Naive thymus-derived CD4-positive, alpha-beta T cell (primary cell): ENCODE data around the gene GALNT16. TPM values are rescaled to one million over a fixed set of nuclear protein-coding genes. Genes with fewer than 3 reads are reported as not detected.
"Not testable (repeated sequence)": the region's sequence is repeated elsewhere in the genome, so short reads cannot be mapped to it uniquely, and the experiment has no call there.

Experiments used
- ATAC-seq: fragments of 150-1000 bp; cut with Tn5 transposase; 2 replicates; pipeline ENCODE4 v1.10.0; 2021; ENCODE audit warnings: mild to moderate bottlenecking, moderate library complexity
- CTCF ChIA-PET: fragments of 350-600 bp; sonication (Branson Sonifier 250); formaldehyde crosslinking; loops from one replicate; lab custom pipeline; 2021; ENCODE audit warnings: antibody characterized with exemption; lab: Charles Lee
- POLR2A ChIA-PET: fragments of 350-600 bp; sonication (Branson Sonifier 250); formaldehyde crosslinking; loops from one replicate; lab custom pipeline; 2021; ENCODE audit warnings: antibody characterized with exemption, inconsistent platforms; lab: Charles Lee
- DNase-seq, 9 donors: peaks; one replicate each; pipeline versions ENCODE4 v3.0.0 to v3.0.0-alpha.2; 2020 to 2022; ENCODE audit warnings: mixed read lengths in 1 of 9
- H3K27ac ChIP-seq: one replicate; pipeline ENCODE4 v1.7.0; 2013; ENCODE audit warnings: mild to moderate bottlenecking, low read depth, low read length, moderate library complexity
- H3K27me3 ChIP-seq, 2 donors: one replicate each; pipeline ENCODE4 v1.7.0; 2013; ENCODE audit warnings: low read length in 2 of 2, mild to moderate bottlenecking in 2 of 2, moderate library complexity in 2 of 2; ENCODE audit not compliant: control insufficient read depth in 2 of 2, insufficient read depth in 2 of 2
- H3K36me3 ChIP-seq, 3 experiments: 1 replicate in 2 of 3; 2 replicates in 1 of 3; pipeline ENCODE4 v1.7.0; 2013; ENCODE audit warnings: low read length in 3 of 3, mild to moderate bottlenecking in 3 of 3, moderate library complexity in 1 of 3; ENCODE audit not compliant: insufficient read depth in 3 of 3, control insufficient read depth in 2 of 3
- H3K4me1 ChIP-seq, 2 donors: one replicate each; pipeline ENCODE4 v1.7.0; 2013; ENCODE audit warnings: low read length in 2 of 2, mild to moderate bottlenecking in 2 of 2, moderate library complexity in 1 of 2; ENCODE audit not compliant: control insufficient read depth in 2 of 2, insufficient read depth in 2 of 2
- H3K4me3 ChIP-seq: 2 replicates; pipeline ENCODE4 v1.7.0; 2013; ENCODE audit warnings: mild to moderate bottlenecking, low read length
- H3K9me3 ChIP-seq, 3 experiments: 1 replicate in 2 of 3; 2 replicates in 1 of 3; pipeline ENCODE4 v1.7.0; 2013; ENCODE audit warnings: low read length in 3 of 3; ENCODE audit not compliant: control insufficient read depth in 2 of 3
- H3K27ac Mint-ChIP-seq, 9 donors: one replicate each; pipeline ENCODE4 v1.8.0; 2020 to 2022; ENCODE audit warnings: mixed read lengths in 9 of 9, mild to moderate bottlenecking in 8 of 9, moderate library complexity in 5 of 9, inconsistent platforms in 2 of 9
- H3K27me3 Mint-ChIP-seq, 5 donors: one replicate each; pipeline ENCODE4 v1.8.0; 2021 to 2022; ENCODE audit warnings: mixed read lengths in 5 of 5, mild to moderate bottlenecking in 1 of 5
- H3K36me3 Mint-ChIP-seq, 5 donors: one replicate each; pipeline ENCODE4 v1.8.0; 2020 to 2022; ENCODE audit warnings: mixed read lengths in 5 of 5, mild to moderate bottlenecking in 3 of 5, inconsistent platforms in 1 of 5
- H3K4me1 Mint-ChIP-seq, 7 donors: one replicate each; pipeline ENCODE4 v1.8.0; 2020 to 2022; ENCODE audit warnings: mixed read lengths in 7 of 7, mild to moderate bottlenecking in 3 of 7, inconsistent platforms in 1 of 7
- H3K4me3 Mint-ChIP-seq, 10 donors: one replicate each; pipeline ENCODE4 v1.8.0; 2020 to 2022; ENCODE audit warnings: mild to moderate bottlenecking in 10 of 10, mixed read lengths in 10 of 10, moderate library complexity in 6 of 10, inconsistent platforms in 2 of 10
- H3K9me3 Mint-ChIP-seq, 11 donors: one replicate each; pipeline ENCODE4 v1.8.0; 2020 to 2022; ENCODE audit warnings: mixed read lengths in 11 of 11, mild to moderate bottlenecking in 4 of 11, inconsistent platforms in 1 of 11, moderate library complexity in 1 of 11
- intact Hi-C, 2 donors: fragments of 100-400 bp; cut with micrococcal nuclease; formaldehyde crosslinking; loops; one replicate each; pipeline ENCODE4 v1.15.1; 2023
- polyA plus RNA-seq, 2 donors: library from polyadenylated mRNA; unstranded; fragments of 300-500 nt; fragmentation: Illumina TruSeq; gene quantifications; one replicate each; pipeline ENCODE4 v1.2.3, GENCODE V29; 2021
- total RNA-seq, 6 experiments: library from RNA in 5 of 6; stranded (reverse) in 5 of 6; gene quantifications; 1 replicate in 5 of 6; 2 replicates in 1 of 6; pipeline ENCODE4 v1.2.3 and lab custom pipeline; 2021 to 2026

The GALNT16 gene
- total and polyA plus RNA-seq, 7 experiments from 2014 or later = 0.07 to 0.65 TPM; not detected in 5

DNA sequence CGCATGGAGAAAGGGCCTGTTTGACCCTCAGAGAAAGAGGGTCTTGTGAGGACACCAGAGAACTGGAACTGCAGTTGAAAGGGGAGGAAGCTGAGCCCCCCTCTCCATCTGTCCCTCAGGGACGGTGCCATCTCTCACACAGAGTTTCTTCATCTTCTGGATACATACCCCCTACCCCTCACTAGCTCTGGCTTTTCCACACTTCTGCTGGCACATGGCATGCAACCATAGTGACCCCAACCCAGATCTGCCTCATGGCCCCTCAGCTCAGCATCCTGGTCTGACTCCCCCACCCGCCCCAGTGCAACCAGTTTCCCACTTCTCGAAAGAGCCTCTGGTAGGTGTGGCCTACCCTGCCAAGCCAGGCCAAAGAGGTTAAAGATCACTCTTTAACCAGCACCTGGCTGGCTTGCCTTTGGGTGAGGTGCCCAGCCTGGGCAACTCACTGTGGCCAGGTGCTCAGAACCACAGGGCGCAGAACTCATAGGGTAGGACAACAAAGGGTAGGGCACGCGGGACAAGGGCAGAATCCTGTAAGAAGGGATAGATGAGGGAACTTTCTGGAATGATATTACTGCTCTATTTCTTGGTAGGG lies 25.8 kb downstream of the GALNT16 start:
- H3K36me3 Mint-ChIP-seq = no peaks in the 10 kb centered on the region
- H3K4me3 Mint-ChIP-seq = no peak overlapping the region
- ATAC-seq (no peak), DNase-seq (no peak)
- Histone ChIP-seq H3K27me3 (no peaks in the 10 kb centered on the region), H3K4me3 (no peak overlapping the region), H3K4me1 (no peaks in the 10 kb centered on the region), H3K27ac (no peak overlapping the region), H3K36me3 (no peaks in the 10 kb centered on the region), H3K9me3 (no peaks in the 10 kb centered on the region)
- intact Hi-C loops = no loop called here
- CTCF ChIA-PET = no interaction called here
- peaks cover 0 to 12% (median 5%) of the 10 kb centered on the region in 5 donors for H3K27me3 Mint-ChIP-seq
- POLR2A ChIA-PET = no interaction called here
- no peaks in the 10 kb centered on the region for H3K9me3 Mint-ChIP-seq
- no peak overlapping the region for H3K27ac Mint-ChIP-seq
- H3K4me1 Mint-ChIP-seq = no peaks in the 10 kb centered on the region

DNA sequence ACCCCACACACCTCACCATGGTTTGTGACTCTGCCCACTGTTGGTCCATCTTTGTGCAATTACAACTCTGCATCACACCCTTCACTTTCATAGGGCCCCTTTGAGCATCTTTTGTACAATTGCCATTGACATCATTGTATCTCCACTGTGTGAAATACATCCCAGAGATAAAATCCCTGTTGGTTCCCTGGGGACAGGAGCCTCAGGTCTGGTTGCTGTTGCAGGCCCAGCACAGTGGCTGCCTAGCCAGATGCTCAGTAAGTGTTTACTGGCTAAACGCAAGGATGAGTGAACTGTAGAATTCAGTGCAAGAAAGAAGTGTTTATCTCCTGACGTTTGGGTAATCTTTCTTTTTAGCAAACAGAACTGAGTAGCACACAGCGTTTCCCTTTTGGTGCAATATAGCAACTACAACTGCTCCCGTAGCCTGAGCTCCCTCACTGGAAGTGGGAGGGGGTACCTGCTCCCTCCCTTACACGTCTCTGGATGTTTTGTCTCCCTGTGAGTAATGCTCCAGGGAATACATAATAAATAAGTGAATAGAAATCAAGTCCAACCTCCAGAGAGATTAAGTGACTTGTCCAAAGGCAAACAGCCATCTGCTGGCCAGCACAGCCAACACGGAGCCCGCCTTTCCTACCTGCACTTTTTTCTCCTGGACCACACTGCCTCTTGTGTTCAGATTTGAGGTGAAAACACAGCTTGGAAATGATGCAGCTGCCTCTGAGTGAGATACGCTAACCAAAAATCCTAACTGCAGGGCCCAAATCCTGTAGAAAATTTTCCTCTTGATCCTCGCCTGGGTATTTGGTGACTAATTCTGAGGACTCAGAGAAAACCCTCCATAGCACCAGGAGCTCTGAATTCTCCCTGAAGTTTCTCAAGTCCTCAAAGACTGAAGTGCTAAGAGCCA lies 27.4 kb downstream of the GALNT16 start:
- no peaks in the 10 kb centered on the region for H3K27me3 ChIP-seq
- H3K27ac Mint-ChIP-seq = peak overlapping the region in 1 of 9 donors; percentile 23
- DNase-seq (no peak), ATAC-seq (no peak)
- no peaks in the 10 kb centered on the region for H3K4me1 ChIP-seq
- H3K4me3 Mint-ChIP-seq = no peak overlapping the region
- ChIA-PET POLR2A (no interaction called here), CTCF (no interaction called here)
- intact Hi-C loops = no loop called here
- peaks cover 0 to 8% (median 4%) of the 10 kb centered on the region in 5 donors for H3K27me3 Mint-ChIP-seq
- H3K4me1 Mint-ChIP-seq = no peaks in the 10 kb centered on the region
- no peak overlapping the region for H3K27ac ChIP-seq
- no peak overlapping the region for H3K4me3 ChIP-seq
- no peaks in the 10 kb centered on the region for H3K36me3 ChIP-seq
- no peaks in the 10 kb centered on the region for H3K9me3 Mint-ChIP-seq
- no peaks in the 10 kb centered on the region for H3K9me3 ChIP-seq
- no peaks in the 10 kb centered on the region for H3K36me3 Mint-ChIP-seq

DNA sequence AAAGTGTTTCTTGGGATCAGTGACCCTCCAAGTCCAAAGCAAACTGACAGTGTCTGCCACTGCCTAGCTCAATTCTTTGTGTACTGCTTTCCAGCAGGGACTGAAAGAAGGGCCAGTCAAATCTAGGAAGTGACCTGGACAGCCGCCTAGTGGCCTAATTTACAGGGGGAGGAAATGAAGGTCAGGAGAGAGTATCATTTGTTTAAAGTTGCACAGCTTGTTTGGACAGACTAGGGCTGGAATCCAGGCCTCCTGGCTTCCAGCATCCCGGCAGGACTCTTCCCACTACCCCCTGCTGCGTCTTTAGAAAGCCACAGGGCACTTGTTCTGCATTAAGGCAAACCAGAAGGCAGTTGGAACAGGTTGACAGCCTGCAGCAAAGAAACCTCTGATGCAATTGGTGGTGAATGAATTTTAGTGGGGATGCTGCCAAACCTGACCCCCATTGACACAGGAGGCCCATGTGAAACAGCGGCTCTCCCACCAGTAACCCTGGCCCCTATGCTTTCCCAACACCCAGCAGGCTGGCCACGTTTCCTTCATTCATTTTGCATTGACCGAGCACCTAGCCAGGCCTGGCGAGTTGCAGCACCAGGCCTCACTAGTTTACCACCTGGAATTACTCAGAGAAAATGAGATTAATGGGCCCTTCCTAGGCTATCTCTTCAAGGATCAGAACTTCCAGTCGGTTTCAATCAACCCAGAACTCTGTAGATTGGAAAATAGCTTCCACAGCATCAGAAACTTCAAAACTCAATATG lies 28.2 kb downstream of the GALNT16 start:
- Mint-ChIP-seq H3K27me3 (peaks cover 0 to 6% (median 0%) of the 10 kb centered on the region in 5 donors), H3K36me3 (no peaks in the 10 kb centered on the region), H3K4me1 (no peaks in the 10 kb centered on the region), H3K4me3 (no peak overlapping the region), H3K9me3 (no peaks in the 10 kb centered on the region), H3K27ac (peak overlapping the region in 1 of 9 donors; percentile 23)
- no peak overlapping the region for H3K27ac ChIP-seq
- intact Hi-C loops = no loop called here
- H3K27me3 ChIP-seq = no peaks in the 10 kb centered on the region
- no peaks in the 10 kb centered on the region for H3K4me1 ChIP-seq
- no peak for DNase-seq
- H3K36me3 ChIP-seq = no peaks in the 10 kb centered on the region
- H3K4me3 ChIP-seq = no peak overlapping the region
- no peaks in the 10 kb centered on the region for H3K9me3 ChIP-seq
- no peak for ATAC-seq
- CTCF ChIA-PET = no interaction called here
- POLR2A ChIA-PET = no interaction called here

DNA sequence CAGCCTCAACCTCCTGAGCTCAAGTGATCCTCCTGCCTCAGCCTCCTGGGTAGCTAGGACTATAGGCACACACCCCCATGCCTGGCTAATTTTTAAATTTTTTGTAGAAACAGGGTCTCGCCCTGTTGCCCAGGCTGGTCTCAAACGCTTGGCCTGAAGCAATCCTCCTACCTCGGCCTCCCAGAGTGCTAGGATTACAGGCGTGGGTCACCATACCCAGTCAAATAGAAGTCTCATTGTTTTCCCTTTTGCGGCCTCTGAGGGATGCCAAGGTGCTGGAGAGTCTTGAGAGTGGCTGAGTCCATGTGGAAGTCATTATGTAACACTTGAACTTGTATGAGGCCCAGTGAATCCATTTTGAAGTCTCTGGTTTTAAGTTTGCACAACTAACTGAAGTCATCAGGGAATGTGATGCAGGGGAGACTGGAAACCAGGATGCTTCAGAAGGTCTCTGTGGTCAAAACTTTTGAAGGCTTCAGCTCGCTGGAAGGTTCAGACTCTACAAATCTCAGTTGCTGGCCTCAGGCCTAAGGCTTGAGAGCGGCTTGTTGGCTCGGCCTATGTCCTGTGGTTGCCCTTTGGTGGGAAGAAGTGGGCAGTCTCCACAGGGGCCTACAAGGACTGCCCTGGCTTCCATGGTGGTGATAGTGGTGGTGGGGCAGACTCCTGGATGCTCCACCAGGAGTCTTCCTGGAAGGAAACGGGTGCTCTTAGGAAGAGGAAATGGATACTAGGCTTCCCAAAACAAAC lies 29.2 kb downstream of the GALNT16 start:
- no peak overlapping the region for H3K4me3 ChIP-seq
- H3K27ac ChIP-seq = no peak overlapping the region
- H3K9me3 ChIP-seq = no peaks in the 10 kb centered on the region
- H3K4me1 ChIP-seq = no peaks in the 10 kb centered on the region
- Mint-ChIP-seq H3K4me1 (no peaks in the 10 kb centered on the region), H3K4me3 (no peak overlapping the region), H3K27me3 (peaks cover 0 to 6% (median 0%) of the 10 kb centered on the region in 5 donors), H3K9me3 (no peaks in the 10 kb centered on the region), H3K36me3 (no peaks in the 10 kb centered on the region), H3K27ac (no peak overlapping the region)
- no peaks in the 10 kb centered on the region for H3K27me3 ChIP-seq
- CTCF ChIA-PET = interaction anchor here (0.6 kb wide), 1 partner anchor 634 kb away, joined by 4 read pairs; no protein-coding TSS in a partner anchor
- POLR2A ChIA-PET = no interaction called here
- H3K36me3 ChIP-seq = no peaks in the 10 kb centered on the region
- intact Hi-C loops = no loop called here
- ATAC-seq (no peak), DNase-seq (no peak)

DNA sequence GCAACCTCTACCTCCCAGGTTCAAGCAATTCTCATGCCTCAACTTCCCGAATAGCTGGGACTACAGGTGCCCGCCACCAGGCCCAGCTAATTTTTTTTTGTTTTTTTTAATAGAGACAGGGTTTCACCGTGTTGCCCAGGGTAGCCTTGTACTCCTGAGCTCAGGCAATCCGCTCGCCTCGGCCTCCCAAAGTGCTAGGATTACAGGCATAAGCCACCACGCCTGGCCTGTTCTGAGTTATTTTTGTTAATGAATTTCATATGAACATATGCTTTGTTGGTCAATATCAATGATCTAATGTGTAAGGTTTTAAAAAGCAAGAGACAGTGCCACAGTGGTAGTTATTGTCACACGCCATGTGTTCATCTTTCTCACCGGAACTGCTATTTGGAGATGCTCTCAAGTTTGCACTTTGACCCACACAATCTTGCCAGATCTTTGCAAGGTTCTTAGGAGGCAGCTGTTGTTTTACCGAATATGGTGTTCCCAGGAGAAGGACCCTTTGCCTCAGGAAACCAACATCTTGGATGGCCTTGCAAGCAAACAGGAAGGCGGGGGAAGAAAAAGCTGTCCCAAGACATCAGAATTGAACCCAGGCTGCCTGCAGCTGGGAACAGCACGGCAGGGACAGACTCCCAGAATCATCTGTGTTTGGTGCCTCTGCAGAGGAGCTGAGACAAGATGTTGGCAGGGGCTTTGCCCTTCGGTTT lies 30.0 kb downstream of the GALNT16 start:
- H3K4me3 ChIP-seq = no peak overlapping the region
- intact Hi-C loops = no loop called here
- H3K27ac ChIP-seq = no peak overlapping the region
- Mint-ChIP-seq H3K36me3 (no peaks in the 10 kb centered on the region), H3K9me3 (no peaks in the 10 kb centered on the region), H3K27me3 (no peaks in the 10 kb centered on the region), H3K4me3 (no peak overlapping the region), H3K4me1 (no peaks in the 10 kb centered on the region), H3K27ac (no peak overlapping the region)
- no peaks in the 10 kb centered on the region for H3K36me3 ChIP-seq
- ChIA-PET POLR2A (no interaction called here), CTCF (interaction anchor here (0.6 kb wide), 1 partner anchor 635 kb away, joined by 4 read pairs; no protein-coding TSS in a partner anchor)
- H3K9me3 ChIP-seq = no peaks in the 10 kb centered on the region
- ATAC-seq (no peak), DNase-seq (no peak)
- H3K4me1 ChIP-seq = no peaks in the 10 kb centered on the region
- H3K27me3 ChIP-seq = no peaks in the 10 kb centered on the region

DNA sequence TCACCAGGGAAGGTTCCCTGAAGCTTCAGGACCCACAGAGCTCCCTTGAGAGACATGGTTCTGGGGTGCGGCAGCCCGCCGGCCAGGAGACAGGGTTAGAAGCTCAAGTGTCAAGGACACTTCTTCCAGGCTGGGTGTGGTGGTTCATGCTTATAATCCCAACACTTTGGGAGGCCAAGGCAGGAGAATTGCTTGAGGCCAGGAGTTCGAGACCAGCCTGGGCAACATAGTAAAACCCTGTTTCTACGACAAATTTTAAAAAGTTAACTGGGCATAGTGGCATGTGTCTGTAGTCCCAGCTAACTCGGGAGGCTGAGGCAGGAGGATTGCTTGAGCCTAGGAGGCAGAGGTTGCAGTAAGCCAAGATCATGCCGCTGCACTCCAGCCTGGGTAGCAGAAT lies 30.9 kb downstream of the GALNT16 start:
- H3K36me3 Mint-ChIP-seq, H3K27ac ChIP-seq, ATAC-seq, POLR2A ChIA-PET, H3K36me3 ChIP-seq, H3K27me3 ChIP-seq, H3K4me1 ChIP-seq, H3K9me3 Mint-ChIP-seq, intact Hi-C loops, H3K4me1 Mint-ChIP-seq, H3K4me3 ChIP-seq, DNase-seq, H3K4me3 Mint-ChIP-seq, H3K27me3 Mint-ChIP-seq, CTCF ChIA-PET, H3K9me3 ChIP-seq, H3K27ac Mint-ChIP-seq: not testable (repeated sequence)
